GM23338 (cell line): Measurements from ENCODE around the gene HBZ.
"Not testable (repeated sequence)": the region's sequence is repeated elsewhere in the genome, so short reads cannot be mapped to it uniquely, and the experiment has no call there.

Experiments
- CREB1 ChIP-seq: fragments of 250-450 bp; sonication (Bioruptor Pico); IDR thresholded peaks from 2 replicates; pipeline ENCODE4 v1.5.0; 2020; ENCODE audit warnings: low read depth, mild to moderate bottlenecking, moderate library complexity
- ETS1 ChIP-seq: IDR thresholded peaks from 2 replicates; pipeline ENCODE4 v1.6.1; 2016; ENCODE audit warnings: antibody characterized with exemption
- EZH2 ChIP-seq: fragments of 200-600 bp; sonication (generic); IDR thresholded peaks from one replicate; pipeline ENCODE4 v1.8.0; 2017; ENCODE audit warnings: antibody characterized with exemption, mild to moderate bottlenecking, low read depth; ENCODE audit not compliant: unreplicated experiment
- JUNB ChIP-seq: IDR thresholded peaks from one replicate; pipeline ENCODE4 v1.6.1; 2016; ENCODE audit warnings: antibody characterized with exemption; ENCODE audit not compliant: unreplicated experiment
- POLR2AphosphoS5 ChIP-seq: IDR thresholded peaks from 2 replicates; pipeline ENCODE4 v1.6.1; 2016; ENCODE audit warnings: antibody characterized with exemption, low read depth
- REST ChIP-seq: IDR thresholded peaks from one replicate; pipeline ENCODE4 v1.6.1; 2018; ENCODE audit warnings: antibody characterized with exemption; ENCODE audit not compliant: unreplicated experiment
- ZNF114 ChIP-seq: fragments of 250-450 bp; sonication (Bioruptor Pico); IDR thresholded peaks from 2 replicates; pipeline ENCODE4 v1.5.0; 2020; ENCODE audit warnings: mild to moderate bottlenecking, moderate library complexity
- ZNF331 ChIP-seq: fragments of 250-450 bp; sonication (Bioruptor Pico); IDR thresholded peaks from 2 replicates; pipeline ENCODE4 v1.5.0; 2020; ENCODE audit warnings: low read depth, mild to moderate bottlenecking, moderate library complexity
- TF ChIP-seq, protein P1 (sequence below), 2 experiments: fragments of 200-600 bp in 1 of 2; sonication (generic) in 1 of 2; conservative IDR thresholded peaks; 2 replicates each; pipeline versions ENCODE4 v1.5.1 to v1.6.1; 2016 to 2017; ENCODE audit warnings: antibody characterized with exemption in 2 of 2, low read depth in 2 of 2, mild to moderate bottlenecking in 2 of 2, moderate library complexity in 1 of 2

- TF ChIP-seq, protein P1, sequence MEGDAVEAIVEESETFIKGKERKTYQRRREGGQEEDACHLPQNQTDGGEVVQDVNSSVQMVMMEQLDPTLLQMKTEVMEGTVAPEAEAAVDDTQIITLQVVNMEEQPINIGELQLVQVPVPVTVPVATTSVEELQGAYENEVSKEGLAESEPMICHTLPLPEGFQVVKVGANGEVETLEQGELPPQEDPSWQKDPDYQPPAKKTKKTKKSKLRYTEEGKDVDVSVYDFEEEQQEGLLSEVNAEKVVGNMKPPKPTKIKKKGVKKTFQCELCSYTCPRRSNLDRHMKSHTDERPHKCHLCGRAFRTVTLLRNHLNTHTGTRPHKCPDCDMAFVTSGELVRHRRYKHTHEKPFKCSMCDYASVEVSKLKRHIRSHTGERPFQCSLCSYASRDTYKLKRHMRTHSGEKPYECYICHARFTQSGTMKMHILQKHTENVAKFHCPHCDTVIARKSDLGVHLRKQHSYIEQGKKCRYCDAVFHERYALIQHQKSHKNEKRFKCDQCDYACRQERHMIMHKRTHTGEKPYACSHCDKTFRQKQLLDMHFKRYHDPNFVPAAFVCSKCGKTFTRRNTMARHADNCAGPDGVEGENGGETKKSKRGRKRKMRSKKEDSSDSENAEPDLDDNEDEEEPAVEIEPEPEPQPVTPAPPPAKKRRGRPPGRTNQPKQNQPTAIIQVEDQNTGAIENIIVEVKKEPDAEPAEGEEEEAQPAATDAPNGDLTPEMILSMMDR (conservative IDR thresholded peaks at IDR 0.05; ENCODE audit: low read depth in 2 of 2): not testable (repeated sequence)
- not testable (repeated sequence) for TF ChIP-seq CREB1 (CRISPR knock-in tag); ZNF114; EZH2; ZNF331; JUNB; POLR2AphosphoS5; REST; ETS1
Measured at GRCh38 chr16:163696-164095, 11.3 kb downstream of the HBZ start.
